ENCODE data around the gene CCNDBP1.
"Not testable (repeated sequence)": the region's sequence is repeated elsewhere in the genome, so short reads cannot be mapped to it uniquely, and the experiment has no call there.

CCNDBP1 gene

GRCh38 chr15:43218908-43219706, 33.9 kb downstream of the CCNDBP1 start:
- H3K4me3 ChIP-seq (ENCODE audit: low read depth, low read length) = no peak overlapping the region
- DNase-seq (ENCODE audit: low read depth) = peak; percentile 21
- TF ChIP-seq CTCF (IDR thresholded peaks at IDR 0.05; ENCODE audit: insufficient read depth, low read depth, low read length, missing control alignments) = peak; percentile 26

GRCh38 chr15:43219929-43220928, 35.0 kb downstream of the CCNDBP1 start:
- no peak overlapping the region for H3K4me3 ChIP-seq (ENCODE audit: low read depth, low read length)
- no peak for DNase-seq (ENCODE audit: low read depth)
- no peak for TF ChIP-seq CTCF (IDR thresholded peaks at IDR 0.05; ENCODE audit: insufficient read depth, low read depth, low read length, missing control alignments)

- no peak for DNase-seq (ENCODE audit: low read depth)
- TF ChIP-seq CTCF (IDR thresholded peaks at IDR 0.05; ENCODE audit: insufficient read depth, low read depth, low read length, missing control alignments) = no peak
- H3K4me3 ChIP-seq (ENCODE audit: low read depth, low read length) = no peak within 1 kb of the TSS
Measured at GRCh38 chr15:43220991-43221403, 35.8 kb downstream of the CCNDBP1 start, which contains the start of gene EPB42. Gene EPB42 (minus strand): TSS chr15:43221018. CDS start chr15:43220825, 193 bp downstream.

- H3K4me3 ChIP-seq (ENCODE audit: low read depth, low read length) = no peak overlapping the region
- no peak for TF ChIP-seq CTCF (IDR thresholded peaks at IDR 0.05; ENCODE audit: insufficient read depth, low read depth, low read length, missing control alignments)
- DNase-seq (ENCODE audit: low read depth) = no peak
Measured at GRCh38 chr15:43221422-43221821, 36.2 kb downstream of the CCNDBP1 start.

GRCh38 chr15:43225201-43225949, 40.2 kb downstream of the CCNDBP1 start:
- TF ChIP-seq CTCF (IDR thresholded peaks at IDR 0.05; ENCODE audit: insufficient read depth, low read depth, low read length, missing control alignments) = peak; percentile 80
- no peak overlapping the region for H3K4me3 ChIP-seq (ENCODE audit: low read depth, low read length)
- peak; percentile 79 for DNase-seq (ENCODE audit: low read depth)

- DNase-seq (ENCODE audit: low read depth); H3K4me3 ChIP-seq (ENCODE audit: low read depth, low read length): not testable (repeated sequence)
Measured at GRCh38 chr15:43225950-43226255, 40.7 kb downstream of the CCNDBP1 start.

Measured in GM12865 (cell line).